T-helper 1 cell treated with Interleukin-12 subunit alpha and Interleukin-12 subunit beta and Interleukin-4 antibody, amounts not matched to agents 30 ng/mL and 1 ng/mL, for 36 hours (primary cell): Measurements from ENCODE around the gene MYO7A. TPM values are rescaled to one million over a fixed set of nuclear protein-coding genes. Genes with fewer than 3 reads are reported as not detected.

Experiments used
- intact Hi-C: fragments of 100-400 bp; cut with micrococcal nuclease; formaldehyde crosslinking; loops from one replicate; pipeline ENCODE4 v1.15.1; 2024
- total RNA-seq: library from RNA; stranded (reverse); gene quantifications from 2 replicates; pipeline ENCODE4 v1.2.3, GENCODE V29; 2022

Gene MYO7A
- total RNA-seq, 1 donor from 2014 or later = 0.10 TPM

GRCh38 chr11:77126861-77127234 is 1.2 kb upstream of the MYO7A start:
- intact Hi-C loops = loop anchor here (1.0 to 2.0 kb wide), 4 partner anchors 36 to 492 kb away; no protein-coding TSS in a partner anchor

- intact Hi-C loops = loop anchor here (1.0 to 2.0 kb wide), 4 partner anchors 37 to 492 kb away; no protein-coding TSS in a partner anchor
Measured at GRCh38 chr11:77127235-77127911, 673 bp upstream of the MYO7A start.

GRCh38 chr11:77129069-77129841 is 1.2 kb downstream of the MYO7A start:
- intact Hi-C loops = no loop called here

GRCh38 chr11:77129842-77130756 is 2.1 kb downstream of the MYO7A start:
- intact Hi-C loops = no loop called here

GRCh38 chr11:77130763-77131513 is 2.9 kb downstream of the MYO7A start:
- intact Hi-C loops = no loop called here

GRCh38 chr11:77131560-77131959 is 3.5 kb downstream of the MYO7A start:
- intact Hi-C loops = no loop called here

- intact Hi-C loops = no loop called here
Measured at GRCh38 chr11:77135069-77135468, 7.0 kb downstream of the MYO7A start.

GRCh38 chr11:77136074-77136473 is 8.0 kb downstream of the MYO7A start:
- intact Hi-C loops = no loop called here

GRCh38 chr11:77136784-77137420 is 8.9 kb downstream of the MYO7A start:
- intact Hi-C loops = no loop called here

GRCh38 chr11:77137421-77137820 is 9.4 kb downstream of the MYO7A start:
- intact Hi-C loops = no loop called here

- intact Hi-C loops = no loop called here
Measured at GRCh38 chr11:77138106-77138649, 10.1 kb downstream of the MYO7A start.

GRCh38 chr11:77139201-77139600 is 11.2 kb downstream of the MYO7A start:
- intact Hi-C loops = no loop called here

- intact Hi-C loops = no loop called here
Measured at GRCh38 chr11:77140231-77140851, 12.3 kb downstream of the MYO7A start.

GRCh38 chr11:77141034-77141433 is 13.0 kb downstream of the MYO7A start:
- intact Hi-C loops = no loop called here

- intact Hi-C loops = no loop called here
Measured at GRCh38 chr11:77141475-77141874, 13.4 kb downstream of the MYO7A start.

- intact Hi-C loops = loop anchor here (1.0 kb wide), 1 partner anchor 10 kb away; no protein-coding TSS in a partner anchor
Measured at GRCh38 chr11:77142091-77142975, 14.3 kb downstream of the MYO7A start.

- intact Hi-C loops = no loop called here
Measured at GRCh38 chr11:77143405-77144020, 15.5 kb downstream of the MYO7A start.

- intact Hi-C loops = no loop called here
Measured at GRCh38 chr11:77144196-77144856, 16.3 kb downstream of the MYO7A start.
